Ureter (tissue), 1 donor: Measurements from ENCODE around the gene KSR1. TPM values are rescaled to one million over a fixed set of nuclear protein-coding genes. Genes with fewer than 3 reads are reported as not detected.
"Not testable (repeated sequence)": the region's sequence is repeated elsewhere in the genome, so short reads cannot be mapped to it uniquely, and the experiment has no call there.

ENCODE experiments used
- DNase-seq: peaks from one replicate; pipeline ENCODE4 v3.0.0-alpha.2; 2020; ENCODE audit warnings: low spot score
- total RNA-seq: library from RNA; stranded (reverse); gene quantifications from one replicate; pipeline ENCODE4 v1.2.4, GENCODE V29; 2023
- donor health status: DM: yes; HTN: yes; CAD: no.

KSR1 gene
- total RNA-seq: 61.9 TPM

DNA sequence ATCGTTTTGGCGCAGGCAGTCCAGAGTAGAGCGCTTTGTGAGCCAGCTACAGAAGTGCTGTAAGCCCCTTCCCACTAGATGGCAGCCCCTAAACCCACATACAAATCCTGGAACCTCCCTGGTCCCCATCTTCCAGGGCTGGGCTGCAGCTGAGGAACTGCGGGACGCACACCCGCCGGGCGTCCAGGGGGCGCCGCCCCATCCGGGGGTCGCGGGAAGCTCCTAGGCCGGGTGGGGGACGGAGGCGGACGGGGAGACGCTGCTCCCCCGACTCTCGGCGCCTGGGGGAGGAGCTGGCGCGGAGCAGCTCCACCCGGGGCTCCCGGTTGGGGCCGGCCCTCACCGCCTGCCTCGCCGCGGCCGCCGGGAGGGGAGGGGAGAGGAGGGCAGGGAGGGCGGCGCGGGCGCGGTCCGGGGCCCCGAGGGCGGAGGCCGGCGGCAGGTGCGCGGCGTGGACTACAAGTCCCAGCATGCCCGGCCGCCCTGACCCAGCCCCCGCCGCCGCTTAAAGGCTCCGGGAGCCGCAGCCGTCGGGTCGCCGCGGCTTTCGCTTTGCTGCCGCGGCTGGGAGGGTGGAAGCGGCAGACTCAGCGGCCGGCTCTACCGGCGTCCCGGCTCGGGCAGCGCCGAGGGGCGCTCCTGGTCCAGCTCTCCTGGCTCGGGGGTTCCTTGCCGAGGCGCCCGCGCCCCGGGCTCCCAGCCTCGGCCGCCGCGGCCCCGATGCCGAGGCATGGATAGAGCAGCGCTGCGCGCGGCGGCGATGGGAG is at the start of gene KSR1:
Gene KSR1, plus strand, starts transcription at position 535 of the 767 bp plus-strand sequence. Its CDS starts 196 bp downstream, at position 731.
- DNase-seq: peak; percentile 80

- no peak for DNase-seq
These were observed 48.1 kb upstream of the KSR1 start for GRCh38 chr17:27407916-27408864.

GRCh38 chr17:27408891-27409290 is 47.4 kb upstream of the KSR1 start:
- DNase-seq: no peak

GRCh38 chr17:27412158-27412557 is 44.1 kb upstream of the KSR1 start:
- not testable (repeated sequence) for DNase-seq

DNA sequence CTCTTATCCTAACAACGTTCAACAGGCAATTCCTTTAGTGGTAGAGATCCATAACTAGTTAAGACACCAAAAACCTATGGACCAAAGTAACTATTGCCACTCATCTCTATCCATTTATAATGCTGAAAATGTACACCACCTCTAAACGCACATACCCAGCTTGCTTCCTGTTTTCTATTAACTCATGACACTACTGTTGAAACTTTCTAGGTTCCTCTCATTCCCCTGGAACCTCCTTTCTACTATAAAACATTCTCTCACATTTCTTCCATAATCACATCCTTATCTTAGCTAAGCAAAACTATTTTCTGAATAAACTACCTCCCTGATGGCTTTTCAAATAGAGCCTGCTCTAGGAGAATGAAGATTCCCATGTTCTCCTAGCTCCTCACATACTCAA is 42.9 kb upstream of the KSR1 start:
- DNase-seq: no peak

- DNase-seq: no peak
These were observed 42.5 kb upstream of the KSR1 start for GRCh38 chr17:27413792-27414191.

- DNase-seq: no peak
These were observed 42.0 kb upstream of the KSR1 start for GRCh38 chr17:27414271-27414670.

DNA sequence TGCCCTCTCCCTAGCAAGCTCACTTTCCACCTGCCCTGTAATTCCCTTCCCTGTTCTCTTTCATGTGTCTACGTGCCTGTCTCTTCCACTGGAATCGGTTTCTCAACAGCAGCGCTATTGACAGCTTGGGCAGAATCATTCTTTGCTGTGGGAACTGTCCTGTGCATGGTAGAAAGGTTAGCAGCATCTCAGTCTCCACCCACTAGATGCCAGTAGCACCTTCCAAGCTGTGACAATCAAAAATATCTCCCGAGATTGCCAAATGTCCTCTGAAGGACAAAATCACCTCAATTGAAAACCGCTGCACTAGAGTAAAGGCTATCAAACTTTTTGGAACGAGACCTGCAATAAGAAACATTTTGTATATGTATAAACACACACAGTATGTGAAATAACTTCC is 41.6 kb upstream of the KSR1 start:
- DNase-seq: no peak

DNA sequence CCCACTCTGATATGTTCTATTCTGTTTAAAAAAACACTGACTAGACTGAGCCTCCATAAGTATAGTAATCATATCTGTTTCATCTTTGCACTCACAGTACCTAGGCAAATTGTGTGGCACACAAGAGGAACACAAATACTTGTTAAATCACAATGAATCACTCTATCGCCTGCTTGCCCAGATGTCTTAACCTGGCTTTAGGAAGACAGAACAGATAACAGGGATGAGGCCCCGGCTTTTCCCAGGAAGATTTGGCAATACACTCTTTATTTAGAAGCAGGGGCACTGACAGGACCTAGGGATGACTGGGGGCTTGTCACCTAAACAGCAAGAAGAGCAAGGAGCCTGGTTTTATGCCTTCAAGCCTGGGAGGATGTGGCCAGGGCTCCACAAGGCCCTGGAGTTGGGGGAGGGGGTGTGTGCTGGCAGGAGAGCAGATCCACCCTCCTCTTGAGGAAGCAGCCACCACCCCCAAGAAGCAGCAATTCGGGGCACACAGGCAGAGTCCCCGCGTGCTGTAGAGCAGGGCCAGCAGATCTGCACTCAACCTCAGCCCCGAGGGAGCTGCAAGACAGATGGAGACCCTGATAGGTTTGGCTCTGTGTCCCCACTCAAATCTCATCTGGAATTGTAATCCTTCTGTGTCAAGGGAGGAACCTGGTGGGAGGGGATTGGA is 41.0 kb upstream of the KSR1 start:
- DNase-seq: no peak

DNA sequence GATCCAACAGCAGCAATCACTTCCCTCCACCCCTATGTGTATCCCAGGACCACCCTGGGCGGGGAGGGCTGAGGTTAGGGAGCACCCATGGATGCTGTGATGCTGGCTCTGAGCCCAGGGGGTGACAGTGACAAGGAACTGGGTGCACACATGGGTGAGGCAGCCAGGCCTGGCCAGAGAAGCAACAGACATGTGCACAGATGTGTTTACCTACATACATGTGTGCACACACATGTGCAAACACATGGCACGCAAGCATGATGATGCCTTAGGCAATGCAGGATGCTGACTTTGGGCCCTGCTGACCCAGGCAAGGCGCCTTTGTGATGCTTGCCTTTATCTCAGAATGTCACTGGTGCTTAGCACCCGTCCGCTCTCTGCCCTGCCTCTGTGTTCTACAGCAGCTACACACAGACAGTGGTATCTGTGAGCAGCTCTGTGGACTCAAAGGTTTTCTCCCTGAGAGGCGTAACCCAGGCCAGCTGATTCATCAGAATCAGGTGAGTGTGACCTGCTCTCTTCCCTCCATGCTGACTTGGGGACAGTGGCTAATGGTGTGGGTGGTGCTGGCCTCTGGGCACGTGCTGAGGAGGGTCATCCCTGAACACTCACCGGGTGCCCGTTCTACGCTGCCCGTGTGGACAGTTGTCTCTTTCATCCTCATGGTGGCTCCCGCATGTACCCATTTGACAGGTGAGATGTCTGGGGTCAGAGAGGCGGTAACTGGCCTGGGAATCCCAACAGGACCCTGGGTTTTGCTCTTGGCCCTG is 38.5 kb upstream of the KSR1 start:
- DNase-seq: no peak

DNA sequence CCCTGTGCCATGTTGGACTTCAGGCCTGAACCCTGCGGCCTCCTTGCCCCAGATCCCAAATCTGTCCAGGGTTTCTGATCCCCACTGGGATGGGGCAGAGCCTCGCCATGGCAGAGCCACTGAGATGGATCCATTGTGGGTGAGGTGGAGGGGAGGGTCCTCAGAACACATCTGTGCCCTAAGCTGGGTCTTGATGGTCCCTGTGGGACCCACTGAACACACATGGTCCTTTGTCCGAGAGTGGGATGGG is 38.0 kb upstream of the KSR1 start:
- DNase-seq: no peak

- no peak for DNase-seq
These were observed 37.1 kb upstream of the KSR1 start for GRCh38 chr17:27419156-27419555.

GRCh38 chr17:27420211-27420950 is 35.9 kb upstream of the KSR1 start:
- DNase-seq: no peak

DNA sequence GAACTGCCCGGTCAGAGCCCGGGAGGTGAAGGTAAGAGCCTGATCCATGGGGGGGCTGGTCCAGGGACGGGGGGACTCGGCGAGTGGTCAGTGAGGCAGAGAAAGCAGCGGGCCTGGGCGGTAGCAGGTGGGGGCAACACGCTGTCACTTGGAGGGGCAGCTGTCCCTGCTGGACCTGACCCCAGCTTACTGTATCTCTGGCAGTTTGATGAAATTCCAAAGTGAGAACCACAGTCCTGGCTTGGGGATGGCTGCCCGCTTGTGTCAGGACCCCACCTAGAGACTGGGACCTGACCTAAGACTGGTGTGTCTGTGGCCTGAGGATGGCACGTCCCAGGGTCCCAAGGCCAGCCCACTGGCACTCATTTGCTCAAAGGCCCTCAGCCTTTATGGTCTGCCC is 35.1 kb upstream of the KSR1 start:
- DNase-seq: no peak

DNA sequence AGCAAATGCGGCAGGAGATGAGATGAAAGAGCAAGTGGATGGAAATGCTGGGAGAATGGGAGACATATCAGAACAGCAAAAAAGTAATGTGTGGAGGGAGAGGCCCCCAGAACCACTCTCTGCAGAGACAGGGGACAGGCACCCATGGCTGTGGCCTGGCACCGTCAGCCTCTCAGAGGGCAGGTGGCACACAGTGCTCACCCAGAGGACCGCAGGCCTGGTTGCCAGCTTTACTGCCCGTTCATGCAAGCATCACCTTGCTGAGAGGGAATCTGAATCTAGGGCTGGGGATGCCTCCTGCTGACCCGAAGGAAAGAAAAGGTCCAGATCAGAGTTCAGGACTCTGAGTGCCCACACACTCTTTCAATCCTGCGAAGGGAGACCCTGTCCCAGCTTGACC is 34.6 kb upstream of the KSR1 start:
- DNase-seq: not testable (repeated sequence)

GRCh38 chr17:27422601-27423000 is 33.6 kb upstream of the KSR1 start:
- DNase-seq: no peak

DNA sequence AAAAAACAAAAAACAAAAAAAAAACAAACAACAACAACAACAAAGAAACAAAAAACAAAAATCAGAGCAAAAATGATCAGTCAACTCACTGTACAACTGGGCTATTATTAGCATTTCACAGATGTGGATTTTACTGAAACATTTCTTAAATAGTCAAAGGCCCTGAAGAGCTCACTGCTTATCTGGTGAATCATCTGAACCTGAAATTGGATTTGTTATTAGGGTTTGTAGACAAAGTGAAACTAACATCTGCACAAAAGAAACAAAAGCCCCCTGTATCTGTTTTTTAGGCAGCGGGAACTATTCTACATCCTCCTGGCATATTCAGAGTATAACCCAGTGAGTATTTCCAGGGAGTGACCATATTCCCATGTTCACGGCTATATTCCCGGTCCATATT is 32.6 kb upstream of the KSR1 start:
- no peak for DNase-seq

GRCh38 chr17:27424516-27424915 is 31.7 kb upstream of the KSR1 start:
- no peak for DNase-seq

DNA sequence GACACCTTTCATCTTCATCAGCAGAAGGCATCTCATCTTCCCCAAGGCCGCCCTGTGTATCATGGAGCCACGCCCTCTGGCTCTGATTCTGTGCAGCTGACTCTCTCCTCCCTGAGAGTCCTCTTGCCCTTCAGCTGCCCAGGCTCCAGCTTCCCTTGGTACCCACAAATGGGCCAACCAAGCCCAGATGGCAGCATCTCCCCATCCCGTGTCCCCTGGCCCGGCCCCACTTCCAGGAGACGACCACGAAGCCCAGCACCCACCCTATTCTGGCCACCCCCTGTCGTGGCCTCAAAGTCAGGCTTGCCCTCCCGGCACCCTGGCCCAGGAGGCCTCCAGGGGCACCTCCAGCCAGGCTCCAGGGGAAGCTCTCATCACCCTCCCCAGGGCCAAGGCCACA is 31.3 kb upstream of the KSR1 start:
- DNase-seq: no peak

DNA sequence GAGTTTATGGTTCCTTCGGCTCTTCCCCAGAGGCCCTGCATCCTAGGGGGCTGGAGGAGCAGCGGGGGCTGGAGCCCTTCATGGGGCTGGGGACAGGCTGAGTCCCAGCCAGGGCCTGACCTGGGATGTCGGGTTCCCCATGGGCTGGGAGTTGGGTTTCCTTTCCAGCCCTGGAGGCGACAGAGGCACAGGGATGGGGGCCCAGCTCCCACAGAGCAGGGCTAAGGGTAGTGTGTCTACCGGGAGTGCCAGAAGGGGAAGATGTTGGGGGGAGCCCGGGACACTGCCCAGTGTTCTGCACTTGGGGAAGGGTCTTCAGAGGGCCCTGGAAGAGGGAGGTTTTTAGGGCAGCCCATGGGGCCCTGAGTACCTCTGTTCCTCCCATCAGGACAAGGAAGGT is 30.7 kb upstream of the KSR1 start:
- DNase-seq: not testable (repeated sequence)

GRCh38 chr17:27425991-27426390 is 30.3 kb upstream of the KSR1 start:
- no peak for DNase-seq
